IMR-90 (cell line): Measurements from ENCODE around the gene SERPINB4. TPM values are rescaled to one million over a fixed set of nuclear protein-coding genes. Genes with fewer than 3 reads are reported as not detected.

Experiments used
- ATAC-seq: fragments of 200-7000 bp; cut with Tn5 transposase; 2 replicates; pipeline ENCODE4 v1.9.1; 2020; ENCODE audit warnings: low read depth, mild to moderate bottlenecking, moderate library complexity
- BruUV-seq: library from RNA; stranded (reverse); fragments of 400-500 nt; replicated peaks from 2 replicates; lab custom pipeline; 2021; lab: Mats Ljungman, UMichigan
- CTCF ChIA-PET: fragments of 300-600 bp; formaldehyde crosslinking; extraction: SDS; loops from one replicate; lab custom pipeline; 2021; ENCODE audit warnings: antibody characterized with exemption; lab: Yijun Ruan, JAX
- POLR2A ChIA-PET: fragments of 300-600 bp; sonication (Branson Sonifier 250); formaldehyde crosslinking; loops from one replicate; lab custom pipeline; 2022; ENCODE audit warnings: antibody characterized with exemption; ENCODE audit not compliant: unreplicated experiment; lab: Charles Lee
- DNase-seq: peaks from one replicate; pipeline ENCODE4 v3.0.0; 2013
- H2AFZ ChIP-seq: replicated peaks from 2 replicates; pipeline ENCODE3; 2013; ENCODE audit warnings: low read length, mild to moderate bottlenecking; ENCODE audit not compliant: poor library complexity
- H2AK5ac ChIP-seq: 2 replicates; pipeline ENCODE4 v1.6.1; 2013; ENCODE audit warnings: low read depth, low read length, inconsistent platforms
- H2AK9ac ChIP-seq: replicated peaks from 2 replicates; pipeline ENCODE3; 2013; ENCODE audit warnings: mild to moderate bottlenecking, low read depth, low read length, moderate library complexity; ENCODE audit not compliant: poor library complexity
- H2BK120ac ChIP-seq: 2 replicates; pipeline ENCODE4 v1.6.1; 2013; ENCODE audit warnings: low read depth, low read length, inconsistent platforms
- H2BK15ac ChIP-seq: 3 replicates; pipeline ENCODE4 v1.6.1; 2013; ENCODE audit warnings: low read depth, low read length, inconsistent platforms
- H2BK20ac ChIP-seq: 2 replicates; pipeline ENCODE4 v1.6.1; 2013; ENCODE audit warnings: low read depth, mild to moderate bottlenecking, inconsistent platforms, low read length, moderate library complexity
- H2BK5ac ChIP-seq: 2 replicates; pipeline ENCODE4 v1.6.1; 2013; ENCODE audit warnings: mild to moderate bottlenecking, low read depth, low read length, inconsistent platforms; ENCODE audit not compliant: poor library complexity, severe bottlenecking
- H3K14ac ChIP-seq: replicated peaks from 2 replicates; pipeline ENCODE4 v1.6.1; 2013; ENCODE audit warnings: low read depth, low read length, inconsistent platforms
- H3K18ac ChIP-seq: 2 replicates; pipeline ENCODE4 v1.6.1; 2013; ENCODE audit warnings: low read depth, low read length, control low read depth
- H3K23ac ChIP-seq: 2 replicates; pipeline ENCODE4 v1.6.1; 2013; ENCODE audit warnings: low read depth, low read length, inconsistent platforms
- H3K27ac ChIP-seq: 2 replicates; pipeline ENCODE4 v1.5.1; 2013; ENCODE audit warnings: mild to moderate bottlenecking, control low read depth, low read length; ENCODE audit not compliant: insufficient read depth
- H3K27me3 ChIP-seq: 2 replicates; pipeline ENCODE4 v1.6.1; 2013; ENCODE audit warnings: low read length; ENCODE audit not compliant: control insufficient read depth, insufficient read depth
- H3K36me3 ChIP-seq: 2 replicates; pipeline ENCODE4 v1.6.1; 2013; ENCODE audit warnings: low read length, mixed read lengths; ENCODE audit not compliant: control insufficient read depth, insufficient read depth
- H3K4ac ChIP-seq: 2 replicates; pipeline ENCODE4 v1.6.1; 2013; ENCODE audit warnings: low read depth, low read length, inconsistent platforms
- H3K4me1 ChIP-seq: 2 replicates; pipeline ENCODE4 v1.6.1; 2013; ENCODE audit warnings: low read length, mixed read lengths; ENCODE audit not compliant: control insufficient read depth, insufficient read depth
- H3K4me2 ChIP-seq: 2 replicates; pipeline ENCODE4 v1.6.1; 2013; ENCODE audit warnings: low read depth, mild to moderate bottlenecking, control low read depth, low read length, moderate library complexity
- H3K4me3 ChIP-seq: 2 replicates; pipeline ENCODE4 v1.5.1; 2013; ENCODE audit warnings: low read depth, mild to moderate bottlenecking, control low read depth, low read length, moderate library complexity; ENCODE audit not compliant: insufficient read depth
- H3K56ac ChIP-seq: 2 replicates; pipeline ENCODE4 v1.6.1; 2013; ENCODE audit warnings: low read length, inconsistent platforms; ENCODE audit not compliant: insufficient read depth; ENCODE audit errors: extremely low read depth
- H3K79me1 ChIP-seq, 2 experiments: 2 replicates each; pipeline ENCODE4 v1.6.1; 2013; ENCODE audit warnings: low read length in 2 of 2, inconsistent platforms in 1 of 2, low read depth in 1 of 2
- H3K9ac ChIP-seq: 2 replicates; pipeline ENCODE4 v1.6.1; 2013; ENCODE audit warnings: low read depth, low read length, control low read depth
- H3K9me1 ChIP-seq: 2 replicates; pipeline ENCODE4 v1.6.1; 2013; ENCODE audit warnings: low read length, inconsistent platforms; ENCODE audit not compliant: insufficient read depth
- H3K9me3 ChIP-seq: 2 replicates; pipeline ENCODE4 v1.6.1; 2013; ENCODE audit warnings: low read length; ENCODE audit not compliant: control insufficient read depth, insufficient read depth
- H4K20me1 ChIP-seq: 2 replicates; pipeline ENCODE4 v1.6.1; 2013; ENCODE audit warnings: low read length, inconsistent platforms; ENCODE audit not compliant: insufficient read depth
- H4K5ac ChIP-seq: 2 replicates; pipeline ENCODE4 v1.6.1; 2013; ENCODE audit warnings: mild to moderate bottlenecking, low read depth, low read length, control low read depth
- H4K8ac ChIP-seq, 2 experiments: 2 replicates each; pipeline ENCODE4 v1.6.1; 2013; ENCODE audit warnings: low read depth in 2 of 2, low read length in 2 of 2, control low read depth in 1 of 2, inconsistent platforms in 1 of 2
- H4K91ac ChIP-seq: 2 replicates; pipeline ENCODE4 v1.6.1; 2013; ENCODE audit warnings: low read depth, low read length, inconsistent platforms; ENCODE audit not compliant: insufficient read depth
- BHLHE40 ChIP-seq: fragments of 150-350 bp; IDR thresholded peaks from 2 replicates; pipeline ENCODE4 v1.6.1; 2016; ENCODE audit warnings: mild to moderate bottlenecking, low read depth, low read length
- CEBPB ChIP-seq: IDR thresholded peaks from 2 replicates; pipeline ENCODE4 v1.6.1; 2012; ENCODE audit warnings: low read depth, low read length, improper control_type of control experiment
- CHD1 ChIP-seq: IDR thresholded peaks from 2 replicates; pipeline ENCODE4 v1.6.1; 2012; ENCODE audit warnings: low read depth, low read length, improper control_type of control experiment
- CTCF ChIP-seq: conservative IDR thresholded peaks from 2 replicates; pipeline ENCODE4 v1.5.1; 2012; ENCODE audit warnings: mild to moderate bottlenecking, low read depth, low read length, improper control_type of control experiment
- ELK1 ChIP-seq: fragments of 150-350 bp; IDR thresholded peaks from 2 replicates; pipeline ENCODE4 v1.6.1; 2016; ENCODE audit warnings: low read depth, mild to moderate bottlenecking, low read length, moderate library complexity, borderline replicate concordance
- FOS ChIP-seq: fragments of 150-350 bp; IDR thresholded peaks from 2 replicates; pipeline ENCODE4 v1.6.1; 2016; ENCODE audit warnings: low read depth, low read length
- MAFK ChIP-seq: IDR thresholded peaks from 2 replicates; pipeline ENCODE4 v1.6.1; 2012; ENCODE audit warnings: low read depth, low read length, improper control_type of control experiment
- MAZ ChIP-seq: IDR thresholded peaks from 2 replicates; pipeline ENCODE4 v1.6.1; 2012; ENCODE audit warnings: low read depth, mild to moderate bottlenecking, low read length, improper control_type of control experiment, moderate library complexity, borderline replicate concordance
- MXI1 ChIP-seq: IDR thresholded peaks from 2 replicates; pipeline ENCODE4 v1.6.1; 2012; ENCODE audit warnings: low read depth, mild to moderate bottlenecking, low read length, moderate library complexity, borderline replicate concordance
- NFE2L2 ChIP-seq: fragments of 150-350 bp; IDR thresholded peaks from 2 replicates; pipeline ENCODE4 v1.6.1; 2016; ENCODE audit warnings: low read depth, mild to moderate bottlenecking, low read length
- POLR2A ChIP-seq: IDR thresholded peaks from 2 replicates; pipeline ENCODE4 v1.6.1; 2012; ENCODE audit warnings: mild to moderate bottlenecking, low read depth, low read length
- RAD21 ChIP-seq: IDR thresholded peaks from 2 replicates; pipeline ENCODE4 v1.6.1; 2012; ENCODE audit warnings: low read length, improper control_type of control experiment
- RCOR1 ChIP-seq: IDR thresholded peaks from 2 replicates; pipeline ENCODE4 v1.6.1; 2012; ENCODE audit warnings: mild to moderate bottlenecking, low read length, improper control_type of control experiment; ENCODE audit not compliant: insufficient replicate concordance
- RFX5 ChIP-seq: IDR thresholded peaks from 2 replicates; pipeline ENCODE4 v1.8.0; 2012; ENCODE audit warnings: low read depth, mild to moderate bottlenecking, low read length, moderate library complexity
- SMC3 ChIP-seq: fragments of 150-350 bp; IDR thresholded peaks from 2 replicates; pipeline ENCODE4 v1.6.1; 2016; ENCODE audit warnings: low read depth, mild to moderate bottlenecking, antibody characterized with exemption, low read length, moderate library complexity
- USF2 ChIP-seq: fragments of 150-350 bp; IDR thresholded peaks from 2 replicates; pipeline ENCODE4 v1.6.1; 2017; ENCODE audit warnings: mild to moderate bottlenecking, antibody characterized with exemption, low read length, low read depth
- whole genome bisulfite sequencing, 2 experiments: methylation state at CpG; one replicate each; pipeline versions ENCODE4 v1.1.5 to v1.1.7; 2013; ENCODE audit warnings: missing lambda C conversion rate in 2 of 2; ENCODE audit not compliant: insufficient read length in 1 of 2; ENCODE audit errors: extremely low coverage in 2 of 2; 5-methylcytosine and 5-hydroxymethylcytosine counted together
- dilution Hi-C: fragments of 300-500 bp; cut with HindIII; formaldehyde crosslinking; loops from one replicate; pipeline ENCODE4 v1.14.3; 2018; ENCODE audit warnings: low sequenced_read_pairs; ENCODE audit not compliant: unreplicated experiment
- in situ Hi-C: fragments of 300-500 bp; cut with MboI; formaldehyde crosslinking; loops from 3 replicates; pipeline ENCODE4 v1.14.3; 2019; ENCODE audit warnings: low sequenced_read_pairs, inconsistent platforms, mixed read lengths
- intact Hi-C: fragments of 100-400 bp; cut with micrococcal nuclease; formaldehyde crosslinking; loops from 2 replicates; pipeline ENCODE4 v1.10.0; 2022
- polyA plus RNA-seq, 3 experiments: library from polyadenylated mRNA; depleted of rRNA; stranded (reverse); fragments of >200 nt; gene quantifications; 2 replicates each; pipeline ENCODE4 v1.2.3, GENCODE V29; 2012; ENCODE audit warnings: low replicate concordance in 1 of 3
- total RNA-seq: library from RNA; depleted of rRNA; stranded (reverse); fragments of >200 nt; gene quantifications from 2 replicates; pipeline ENCODE4 v1.2.3, GENCODE V29; 2012

The SERPINB4 gene
- total and polyA plus RNA-seq, 2 of the 4 experiments (the other 2 are of a cell fraction) = not detected

- no TSS peak for BruUV-seq
- no peak for ATAC-seq
- POLR2A ChIA-PET = no interaction called here
These were observed 4.2 kb upstream of the SERPINB4 start for GRCh38 chr18:63648241-63648640.

More at GRCh38 chr18:63648241-63648640, 4.2 kb upstream of the SERPINB4 start:
- no peaks in the 10 kb centered on the region for H4K20me1 ChIP-seq
- H3K79me1 ChIP-seq = no peaks in the 10 kb centered on the region
- H2BK20ac ChIP-seq = no peak overlapping the region
- no peaks in the 10 kb centered on the region for H3K9me3 ChIP-seq
- no peak overlapping the region for H2AFZ ChIP-seq
- H3K9me1 ChIP-seq = no peaks in the 10 kb centered on the region
- no peak overlapping the region for H3K9ac ChIP-seq
- no peak overlapping the region for H2AK9ac ChIP-seq
- H3K4me1 ChIP-seq = no peaks in the 10 kb centered on the region
- DNase-seq = peak; percentile 36
- TF ChIP-seq ELK1 (no peak), CHD1 (no peak), MAZ (no peak), CEBPB (no peak), RFX5 (no peak), SMC3 (no peak), POLR2A (no peak), RCOR1 (no peak), USF2 (no peak), NFE2L2 (no peak), RAD21 (no peak), MAFK (no peak), BHLHE40 (no peak), CTCF (no peak), FOS (no peak), MXI1 (no peak)
- no peak overlapping the region for H2BK15ac ChIP-seq
- no peak overlapping the region for H3K14ac ChIP-seq
- in situ Hi-C loops = no loop called here
- no peak overlapping the region for H3K56ac ChIP-seq
- 43% methylated on average over 4 of the region's 7 CpGs; no CpG with 5 or more reads in 1 of the 2 experiments for WGBS, 2 experiments
- no peak overlapping the region for H3K4me3 ChIP-seq
- no peaks in the 10 kb centered on the region for H3K36me3 ChIP-seq
- H3K27me3 ChIP-seq = no peaks in the 10 kb centered on the region; the same call in 1 of the 2 replicates
- CTCF ChIA-PET = no interaction called here
- no peak overlapping the region for H3K4ac ChIP-seq
- H2BK120ac ChIP-seq = no peak overlapping the region
- H2AK5ac ChIP-seq = no peak overlapping the region
- no peak overlapping the region for H3K18ac ChIP-seq
- no peak overlapping the region for H4K91ac ChIP-seq
- no peak overlapping the region for H3K23ac ChIP-seq
- H3K4me2 ChIP-seq = no peak overlapping the region
- dilution Hi-C loops = no loop called here
- no peak overlapping the region for H3K27ac ChIP-seq
- H4K8ac ChIP-seq = no peak overlapping the region
- intact Hi-C loops = no loop called here
- no peak overlapping the region for H4K5ac ChIP-seq
- no peak overlapping the region for H2BK5ac ChIP-seq
